PC-3 (cell line): ENCODE results near the gene DISC1.

Experiments
- CTCF ChIP-seq: fragments of 300-600 bp; sonication (generic); conservative IDR thresholded peaks from 2 replicates; pipeline ENCODE4 v1.5.1; 2017; ENCODE audit warnings: antibody characterized with exemption, low read depth, mild to moderate bottlenecking, low read length
- EZH2 ChIP-seq: fragments of 300-600 bp; sonication (generic); IDR thresholded peaks from one replicate; pipeline ENCODE4 v1.6.1; 2017; ENCODE audit warnings: antibody characterized with exemption, mild to moderate bottlenecking, low read length; ENCODE audit not compliant: unreplicated experiment
- EZH2phosphoT487 ChIP-seq: fragments of 300-600 bp; sonication (generic); IDR thresholded peaks from 2 replicates; pipeline ENCODE4 v1.6.1; 2018; ENCODE audit warnings: mild to moderate bottlenecking, antibody characterized with exemption, low read length, borderline replicate concordance

- no peak for TF ChIP-seq EZH2
- TF ChIP-seq CTCF = no peak
- no peak for TF ChIP-seq EZH2phosphoT487
These were observed 68.0 kb downstream of the DISC1 start for GRCh38 chr1:231694465-231695077.
